Panc1 (cell line): ENCODE results near the gene PCIF1. TPM values are rescaled to one million over a fixed set of nuclear protein-coding genes. Genes with fewer than 3 reads are reported as not detected.
"Not testable (repeated sequence)": the region's sequence is repeated elsewhere in the genome, so short reads cannot be mapped to it uniquely, and the experiment has no call there.

Experiments
- ATAC-seq: fragments of 200-7000 bp; cut with Tn5 transposase; 2 replicates; pipeline ENCODE4 v1.9.1; 2020; ENCODE audit warnings: mild to moderate bottlenecking, moderate library complexity
- BruUV-seq: library from RNA; stranded (reverse); fragments of 400-500 nt; replicated peaks from 2 replicates; lab custom pipeline; 2021; lab: Mats Ljungman, UMichigan
- CTCF ChIA-PET: fragments of 300-600 bp; sonication (Branson Sonifier 250); formaldehyde crosslinking; loops from one replicate; lab custom pipeline; 2022; ENCODE audit warnings: antibody characterized with exemption; lab: Charles Lee
- POLR2A ChIA-PET: fragments of 300-600 bp; sonication (Branson Sonifier 250); formaldehyde crosslinking; loops from one replicate; lab custom pipeline; 2022; ENCODE audit warnings: antibody characterized with exemption; lab: Charles Lee
- DNase-seq: peaks from one replicate; pipeline ENCODE4 v3.0.0-alpha.2; 2010; ENCODE audit warnings: low read depth, low spot score
- H3K27ac ChIP-seq: 2 replicates; pipeline ENCODE4 v1.5.1; 2011; ENCODE audit warnings: mild to moderate bottlenecking, low read length, inconsistent platforms
- H3K27me3 ChIP-seq: fragments of 200-500 bp; sonication (Bioruptor generic); 2 replicates; pipeline ENCODE4 v1.6.0; 2014; ENCODE audit warnings: low read length, inconsistent platforms; ENCODE audit not compliant: control insufficient read depth, insufficient read depth
- H3K36me3 ChIP-seq: fragments of 200-500 bp; sonication (Bioruptor generic); 2 replicates; pipeline ENCODE4 v1.5.1; 2014; ENCODE audit warnings: inconsistent platforms, mild to moderate bottlenecking, low read length, moderate library complexity; ENCODE audit not compliant: control insufficient read depth, insufficient read depth
- H3K4me1 ChIP-seq: 2 replicates; pipeline ENCODE4 v1.5.1; 2011; ENCODE audit warnings: inconsistent platforms, mild to moderate bottlenecking, low read length, moderate library complexity; ENCODE audit not compliant: control insufficient read depth, insufficient read depth
- H3K4me3 ChIP-seq, 2 experiments: 2 replicates each; pipeline ENCODE4 v1.5.1; 2011 to 2012; ENCODE audit warnings: low read depth in 2 of 2, low read length in 2 of 2, mild to moderate bottlenecking in 2 of 2, inconsistent platforms in 1 of 2, moderate library complexity in 1 of 2
- H3K9me3 ChIP-seq: fragments of 200-500 bp; sonication (Bioruptor generic); 2 replicates; pipeline ENCODE4 v1.5.1; 2014; ENCODE audit warnings: low read depth, mild to moderate bottlenecking, inconsistent platforms, low read length, moderate library complexity; ENCODE audit not compliant: control insufficient read depth, insufficient read depth
- CTCF ChIP-seq: fragments of 450-650 bp; IDR thresholded peaks from 2 replicates; pipeline ENCODE4 v1.5.1; 2017; ENCODE audit warnings: mild to moderate bottlenecking
- POLR2AphosphoS5 ChIP-seq: IDR thresholded peaks from 2 replicates; pipeline ENCODE4 v1.6.1; 2012; ENCODE audit warnings: mild to moderate bottlenecking, low read depth, low read length, moderate library complexity
- REST ChIP-seq, 2 experiments: IDR thresholded peaks; 2 replicates each; pipeline ENCODE4 v1.6.1; 2011 to 2012; ENCODE audit warnings: low read depth in 2 of 2, control low read depth in 1 of 2, low read length in 1 of 2, mild to moderate bottlenecking in 1 of 2, moderate library complexity in 1 of 2; ENCODE audit not compliant: insufficient read depth in 1 of 2
- SIN3A ChIP-seq: IDR thresholded peaks from 2 replicates; pipeline ENCODE4 v1.6.1; 2012; ENCODE audit warnings: low read depth, mild to moderate bottlenecking, low read length, moderate library complexity, borderline replicate concordance; ENCODE audit not compliant: insufficient read depth
- TCF7L2 ChIP-seq: IDR thresholded peaks from 2 replicates; pipeline ENCODE4 v1.6.1; 2011; ENCODE audit warnings: mild to moderate bottlenecking, low read depth, low read length, inconsistent platforms
- in situ Hi-C: cut with HindIII; loops from 2 replicates; pipeline ENCODE4 v1.10.0; 2016; ENCODE audit warnings: low sequenced_read_pairs, low pct_unique_long_range_greater_than_20kb
- intact Hi-C: fragments of 100-400 bp; cut with micrococcal nuclease; formaldehyde crosslinking; loops from one replicate; pipeline ENCODE4 v1.10.0; 2022; ENCODE audit not compliant: unreplicated experiment
- total RNA-seq: library from RNA; stranded (reverse); gene quantifications from one replicate; pipeline ENCODE4 v1.2.1, GENCODE V29; 2021; ENCODE audit not compliant: unreplicated experiment

The PCIF1 gene
- total RNA-seq, 1 experiment from 2014 or later, result 24.6 TPM

- 0 out of 2 replicates have a peak, but pooled peaks have one; percentile 13 for ATAC-seq
- intact Hi-C loops (no loop called here), in situ Hi-C loops (no loop called here)
- Histone ChIP-seq H3K27me3 (no peaks in the 10 kb centered on the region), H3K9me3 (no peaks in the 10 kb centered on the region), H3K4me1 (no peaks in the 10 kb centered on the region), H3K4me3 (no peak overlapping the region), H3K36me3 (no peaks in the 10 kb centered on the region), H3K27ac (no peak overlapping the region)
- DNase-seq, result no peak
- no peak for TF ChIP-seq SIN3A
- no peak for TF ChIP-seq POLR2AphosphoS5
- TF ChIP-seq REST (IDR thresholded peaks at IDR 0.05; ENCODE audit: insufficient read depth in 1 of 2, low read depth in 2 of 2, low read length in 1 of 2), result no peak
- TF ChIP-seq CTCF, result no peak
- TF ChIP-seq TCF7L2, result no peak
- POLR2A ChIA-PET, result no interaction called here
- CTCF ChIA-PET, result interaction anchor here (1.6 kb wide), 1 partner anchor 37 kb away, joined by 3 read pairs; no protein-coding TSS in a partner anchor
- no TSS peak for BruUV-seq
Observed at GRCh38 chr20:45927071-45927878, 7.2 kb upstream of the PCIF1 start.

- H3K4me1 ChIP-seq, ATAC-seq, in situ Hi-C loops, H3K27me3 ChIP-seq, intact Hi-C loops, DNase-seq, CTCF ChIA-PET, POLR2A ChIA-PET, BruUV-seq, H3K27ac ChIP-seq, H3K36me3 ChIP-seq, H3K9me3 ChIP-seq, H3K4me3 ChIP-seq: not testable (repeated sequence)
Observed at GRCh38 chr20:45931680-45932079, 2.8 kb upstream of the PCIF1 start.
